Karpas-422 (cell line): Measurements from ENCODE around the gene PTBP2. TPM values are rescaled to one million over a fixed set of nuclear protein-coding genes. Genes with fewer than 3 reads are reported as not detected.

ENCODE experiments used
- DNase-seq: peaks from one replicate; pipeline ENCODE4 v3.0.0-alpha.2; 2015
- H2AFZ ChIP-seq: fragments of 200-600 bp; sonication (generic); 2 replicates; pipeline ENCODE4 v1.6.1; 2014; ENCODE audit warnings: antibody characterized with exemption, low read length, mixed read lengths
- H3K27ac ChIP-seq: fragments of 200-600 bp; sonication (generic); 2 replicates; pipeline ENCODE4 v1.5.1; 2014; ENCODE audit warnings: mild to moderate bottlenecking, low read length, moderate library complexity
- H3K27me3 ChIP-seq: fragments of 200-600 bp; sonication (generic); 2 replicates; pipeline ENCODE4 v1.6.1; 2014; ENCODE audit warnings: low read length, mixed read lengths
- H3K36me3 ChIP-seq: fragments of 200-600 bp; sonication (generic); 2 replicates; pipeline ENCODE4 v1.6.1; 2014; ENCODE audit warnings: low read length, mixed read lengths; ENCODE audit not compliant: insufficient read depth
- H3K4me1 ChIP-seq: fragments of 200-600 bp; sonication (generic); 2 replicates; pipeline ENCODE4 v1.6.1; 2014; ENCODE audit warnings: mild to moderate bottlenecking, low read length, mixed read lengths
- H3K4me2 ChIP-seq: fragments of 200-600 bp; sonication (generic); 2 replicates; pipeline ENCODE4 v1.6.1; 2014; ENCODE audit warnings: low read length, low read depth, mild to moderate bottlenecking; ENCODE audit not compliant: poor library complexity, severe bottlenecking
- H3K4me3 ChIP-seq: fragments of 200-600 bp; sonication (generic); 2 replicates; pipeline ENCODE4 v1.5.1; 2014; ENCODE audit warnings: mild to moderate bottlenecking, antibody characterized with exemption, low read length, mixed read lengths
- H3K79me2 ChIP-seq: fragments of 200-600 bp; sonication (generic); 2 replicates; pipeline ENCODE4 v1.6.1; 2014; ENCODE audit warnings: mild to moderate bottlenecking, low read length, mixed read lengths
- H3K9ac ChIP-seq: fragments of 200-600 bp; sonication (generic); 2 replicates; pipeline ENCODE4 v1.6.0; 2014; ENCODE audit warnings: low read length
- H3K9me2 ChIP-seq: fragments of 200-600 bp; sonication (generic), shearing (Covaris generic); replicated peaks from 2 replicates; pipeline ENCODE4 v1.6.0; 2014; ENCODE audit warnings: mild to moderate bottlenecking, low read length, moderate library complexity; ENCODE audit not compliant: insufficient read depth
- H3K9me3 ChIP-seq: fragments of 300-700, 200-600 bp; sonication (generic); 2 replicates; pipeline ENCODE4 v1.6.1; 2014; ENCODE audit warnings: low read length, mixed read lengths
- H4K20me1 ChIP-seq: fragments of 200-600 bp; sonication (generic); 2 replicates; pipeline ENCODE4 v1.6.1; 2014; ENCODE audit warnings: mild to moderate bottlenecking, antibody characterized with exemption, low read length, low read depth; ENCODE audit not compliant: insufficient read depth
- total RNA-seq: library from RNA; depleted of rRNA; stranded (reverse); fragments of >200 nt; shearing (Covaris generic); gene quantifications from 2 replicates; pipeline ENCODE4 v1.2.3, GENCODE V29; 2014; ENCODE audit warnings: low replicate concordance

PTBP2 gene
- total RNA-seq, 1 experiment from 2014 or later = 54.0 TPM

DNA sequence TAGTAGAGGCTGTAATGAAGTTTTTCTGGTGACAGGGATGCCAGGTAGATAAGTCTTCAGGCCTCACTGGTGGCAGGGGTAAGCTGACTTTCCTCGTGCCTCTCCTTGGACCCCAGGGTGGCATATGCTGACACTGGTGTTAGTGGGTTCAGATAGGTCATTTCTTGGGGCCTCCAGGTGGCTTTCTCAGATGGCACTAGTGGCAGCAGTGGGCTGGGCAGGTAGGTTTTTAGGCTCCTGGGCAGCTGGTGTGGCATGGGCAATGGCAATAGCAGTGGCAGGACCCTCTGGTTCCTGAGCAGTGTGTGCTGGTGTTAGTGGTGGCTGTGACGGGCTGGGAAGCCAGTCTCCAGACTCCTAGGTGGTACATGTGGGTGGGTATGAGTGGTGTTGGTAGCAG, 140.3 kb downstream of the PTBP2 start:
- Histone ChIP-seq H3K27me3 (no peaks in the 10 kb centered on the region), H3K4me3 (no peak overlapping the region), H3K27ac (no peak overlapping the region), H3K36me3 (no peaks in the 10 kb centered on the region), H4K20me1 (no peaks in the 10 kb centered on the region), H3K9me3 (no peaks in the 10 kb centered on the region), H3K9ac (no peak overlapping the region), H3K9me2 (no peaks in the 10 kb centered on the region), H2AFZ (no peak overlapping the region), H3K79me2 (no peaks in the 10 kb centered on the region), H3K4me2 (no peak overlapping the region), H3K4me1 (no peaks in the 10 kb centered on the region)
- DNase-seq = no peak

DNA sequence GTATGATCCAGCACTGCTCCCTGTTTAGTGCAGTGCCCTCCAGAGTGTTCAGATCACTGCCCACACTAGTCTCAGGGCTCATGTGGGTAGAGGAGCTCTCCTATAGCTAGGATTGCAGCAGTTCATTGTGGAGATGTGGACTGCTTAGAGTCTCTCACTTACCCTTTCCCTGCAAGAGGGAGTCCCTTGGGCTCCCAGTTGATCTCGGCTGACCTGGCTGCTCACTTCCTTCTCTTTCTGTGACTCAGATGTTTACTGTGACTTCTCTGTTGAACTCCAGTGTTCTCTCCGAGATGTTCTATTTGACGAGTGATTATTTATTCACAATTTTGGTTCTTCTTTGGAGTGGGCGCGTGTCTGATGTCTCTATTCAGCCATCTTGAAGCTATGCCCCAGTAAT, 141.9 kb downstream of the PTBP2 start:
- no peaks in the 10 kb centered on the region for H3K36me3 ChIP-seq
- H3K4me1 ChIP-seq = no peaks in the 10 kb centered on the region

More for the DNA sequence above, 141.9 kb downstream of the PTBP2 start:
- DNase-seq = no peak
- Histone ChIP-seq H4K20me1 (no peaks in the 10 kb centered on the region), H3K79me2 (no peaks in the 10 kb centered on the region), H3K4me3 (no peak overlapping the region), H3K27ac (no peak overlapping the region), H2AFZ (no peak overlapping the region), H3K4me2 (no peak overlapping the region), H3K9ac (no peak overlapping the region), H3K27me3 (no peaks in the 10 kb centered on the region), H3K9me3 (no peaks in the 10 kb centered on the region), H3K9me2 (no peaks in the 10 kb centered on the region)
